SU-DHL-6 (cell line): ENCODE results near the gene HAP1.
A peak's percentile ranks its signal among the peaks of the same experiment; 100 is the strongest.

ENCODE experiments used
- CTCF ChIP-seq: fragments of 200-600 bp; sonication (generic); IDR thresholded peaks from one replicate; pipeline ENCODE4 v1.5.1; 2017; ENCODE audit warnings: antibody characterized with exemption, mild to moderate bottlenecking, low read length, moderate library complexity; ENCODE audit not compliant: insufficient read depth, poor library complexity, severe bottlenecking
- EZH2phosphoT487 ChIP-seq: fragments of 200-600 bp; sonication (generic), shearing (Covaris generic); conservative IDR thresholded peaks from 2 replicates; pipeline ENCODE4 v1.6.1; 2018; ENCODE audit warnings: mild to moderate bottlenecking, antibody characterized with exemption, low read length, moderate library complexity, mixed read lengths

DNA sequence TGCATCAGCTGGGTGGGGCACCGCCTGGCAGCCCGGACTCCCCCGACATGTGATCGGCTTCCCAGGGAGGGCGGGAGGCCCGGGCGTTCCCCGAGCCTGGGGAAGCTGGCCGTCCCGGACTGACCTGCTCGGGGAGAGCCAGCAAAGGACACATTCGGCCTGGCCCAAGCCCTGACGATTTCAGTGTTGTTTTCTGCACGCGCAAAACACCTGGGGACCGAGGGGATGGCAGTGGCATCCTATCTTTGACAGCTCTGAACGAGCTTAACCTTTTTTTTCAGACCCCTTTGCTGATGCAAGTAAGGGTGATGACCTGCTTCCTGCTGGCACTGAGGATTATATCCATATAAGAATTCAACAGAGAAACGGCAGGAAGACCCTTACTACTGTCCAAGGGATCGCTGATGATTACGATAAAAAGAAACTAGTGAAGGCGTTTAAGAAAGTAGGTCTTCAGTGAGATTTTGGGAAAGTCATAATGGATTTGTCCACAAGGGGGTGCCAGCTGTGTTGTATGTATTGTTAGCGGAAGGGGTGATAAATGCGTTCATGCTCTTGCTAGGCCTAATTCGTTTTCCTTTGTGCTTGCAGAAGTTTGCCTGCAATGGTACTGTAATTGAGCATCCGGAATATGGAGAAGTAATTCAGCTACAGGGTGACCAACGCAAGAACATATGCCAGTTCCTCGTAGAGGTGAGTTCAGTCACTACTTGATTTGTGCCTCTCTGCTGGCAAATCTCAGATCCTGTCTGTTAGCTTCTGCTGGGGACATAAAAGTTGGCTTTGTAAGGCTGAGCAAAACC is 44.7 kb downstream of the HAP1 start:
- TF ChIP-seq CTCF: peak; percentile 79
- no peak for TF ChIP-seq EZH2phosphoT487
